A673 (cell line): Measurements from ENCODE around the gene PDCL3. TPM values are rescaled to one million over a fixed set of nuclear protein-coding genes. Genes with fewer than 3 reads are reported as not detected.

Experiments
- BruUV-seq: library from RNA; stranded (reverse); fragments of 400-500 nt; replicated peaks from 2 replicates; lab custom pipeline; 2021; lab: Mats Ljungman, UMichigan
- CTCF ChIA-PET: fragments of 300-600 bp; sonication (Branson Sonifier 250); formaldehyde crosslinking; loops from one replicate; lab custom pipeline; 2022; ENCODE audit warnings: antibody characterized with exemption; lab: Charles Lee
- POLR2A ChIA-PET: fragments of 300-600 bp; sonication (Branson Sonifier 250); formaldehyde crosslinking; loops from one replicate; lab custom pipeline; 2022; ENCODE audit warnings: antibody characterized with exemption; ENCODE audit not compliant: low non-redundant PET; lab: Charles Lee
- DNase-seq: peaks from one replicate; pipeline ENCODE4 v3.0.0-alpha.2; 2015; ENCODE audit warnings: low spot score
- H3K27ac ChIP-seq: fragments of 200-600 bp; sonication (generic); 2 replicates; pipeline ENCODE4 v1.5.1; 2016; ENCODE audit warnings: mixed run types, low read depth, mild to moderate bottlenecking, mixed read lengths, antibody characterized with exemption, low read length; ENCODE audit not compliant: poor library complexity, severe bottlenecking
- H3K27me3 ChIP-seq: fragments of 200-600 bp; sonication (generic); replicated peaks from 2 replicates; pipeline ENCODE4 v1.6.1; 2017; ENCODE audit warnings: mixed run types, low read depth, mild to moderate bottlenecking, mixed read lengths, antibody characterized with exemption, low read length; ENCODE audit not compliant: insufficient read depth, poor library complexity
- H3K36me3 ChIP-seq: fragments of 200-600 bp; sonication (generic); 2 replicates; pipeline ENCODE4 v1.6.1; 2016; ENCODE audit warnings: mixed run types, mild to moderate bottlenecking, mixed read lengths, antibody characterized with exemption, low read length; ENCODE audit not compliant: insufficient read depth, poor library complexity, severe bottlenecking
- H3K4me1 ChIP-seq: fragments of 200-600 bp; sonication (generic); 2 replicates; pipeline ENCODE4 v1.6.1; 2017; ENCODE audit warnings: mixed run types, mild to moderate bottlenecking, mixed read lengths, antibody characterized with exemption, low read length; ENCODE audit not compliant: insufficient read depth, poor library complexity, severe bottlenecking
- H3K4me3 ChIP-seq: fragments of 200-600 bp; sonication (generic); 2 replicates; pipeline ENCODE4 v1.5.1; 2016; ENCODE audit warnings: low read depth, mixed run types, mild to moderate bottlenecking, mixed read lengths, low read length; ENCODE audit not compliant: poor library complexity, severe bottlenecking
- H3K9me3 ChIP-seq: fragments of 200-600 bp; sonication (generic); 2 replicates; pipeline ENCODE4 v1.6.1; 2016; ENCODE audit warnings: mixed run types, low read depth, mild to moderate bottlenecking, mixed read lengths, antibody characterized with exemption, low read length; ENCODE audit not compliant: poor library complexity, severe bottlenecking
- CTCF ChIP-seq: fragments of 300-800, 200-600 bp; sonication (generic); conservative IDR thresholded peaks from 2 replicates; pipeline ENCODE4 v1.5.1; 2017; ENCODE audit warnings: low read depth, mild to moderate bottlenecking, antibody characterized with exemption, low read length, moderate library complexity, mixed read lengths
- EZH2 ChIP-seq: fragments of 200-600 bp; sonication (generic); IDR thresholded peaks from 2 replicates; pipeline ENCODE4 v1.6.1; 2017; ENCODE audit warnings: borderline replicate concordance, low read depth, mild to moderate bottlenecking, mixed read lengths, antibody characterized with exemption, low read length; ENCODE audit not compliant: poor library complexity, severe bottlenecking
- intact Hi-C: fragments of 100-400 bp; cut with micrococcal nuclease; formaldehyde crosslinking; loops from one replicate; pipeline ENCODE4 v1.10.0; 2022; ENCODE audit not compliant: unreplicated experiment
- total RNA-seq: library from RNA; stranded (reverse); gene quantifications from 2 replicates; pipeline ENCODE4 v1.2.3, GENCODE V29; 2021

The PDCL3 gene
- total RNA-seq, 1 experiment from 2014 or later: 37.6 TPM

- H3K9me3 ChIP-seq: no peaks in the 10 kb centered on the region
- intact Hi-C loops: no loop called here
- no peak for DNase-seq
- no peak overlapping the region for H3K27ac ChIP-seq
- BruUV-seq: no TSS peak
- TF ChIP-seq CTCF: no peak
- TF ChIP-seq EZH2: no peak
- ChIA-PET POLR2A (no interaction called here), CTCF (no interaction called here)
- H3K4me3 ChIP-seq: no peak overlapping the region
- no peaks in the 10 kb centered on the region for H3K27me3 ChIP-seq
- no peaks in the 10 kb centered on the region for H3K36me3 ChIP-seq
- no peaks in the 10 kb centered on the region for H3K4me1 ChIP-seq
Observed at GRCh38 chr2:100615471-100615870, 52.7 kb downstream of the PDCL3 start.

GRCh38 chr2:100615886-100616285, 53.1 kb downstream of the PDCL3 start:
- no peak for DNase-seq
- no peaks in the 10 kb centered on the region for H3K27me3 ChIP-seq
- no peak overlapping the region for H3K4me3 ChIP-seq
- POLR2A ChIA-PET: no interaction called here
- H3K4me1 ChIP-seq: no peaks in the 10 kb centered on the region
- CTCF ChIA-PET: no interaction called here
- TF ChIP-seq EZH2: no peak
- no peak for TF ChIP-seq CTCF
- no peak overlapping the region for H3K27ac ChIP-seq
- no peaks in the 10 kb centered on the region for H3K36me3 ChIP-seq
- intact Hi-C loops: no loop called here
- BruUV-seq: no TSS peak
- H3K9me3 ChIP-seq: no peaks in the 10 kb centered on the region

GRCh38 chr2:100616841-100617390, 54.1 kb downstream of the PDCL3 start:
- Histone ChIP-seq H3K9me3 (no peaks in the 10 kb centered on the region), H3K27me3 (no peaks in the 10 kb centered on the region), H3K36me3 (no peaks in the 10 kb centered on the region), H3K4me3 (no peak overlapping the region), H3K4me1 (no peaks in the 10 kb centered on the region), H3K27ac (no peak overlapping the region)
- intact Hi-C loops: no loop called here
- no peak for TF ChIP-seq EZH2
- no peak for TF ChIP-seq CTCF
- CTCF ChIA-PET: no interaction called here
- POLR2A ChIA-PET: no interaction called here
- no peak for DNase-seq
- no TSS peak for BruUV-seq
